HCT116 (cell line): Measurements from ENCODE around the gene DRD5.

Experiments
- ELF1 ChIP-seq: IDR thresholded peaks from 2 replicates; pipeline ENCODE4 v1.6.1; 2012; ENCODE audit warnings: low read depth, borderline replicate concordance
- EZH2 ChIP-seq: fragments of 200-600 bp; sonication (generic); IDR thresholded peaks from 2 replicates; pipeline ENCODE4 v1.6.1; 2017; ENCODE audit warnings: antibody characterized with exemption, mixed run types
- EZH2phosphoT487 ChIP-seq: fragments of 200-600 bp; IDR thresholded peaks from 2 replicates; pipeline ENCODE4 v1.6.1; 2018; ENCODE audit warnings: antibody characterized with exemption, borderline replicate concordance
- JUND ChIP-seq: IDR thresholded peaks from 2 replicates; pipeline ENCODE4 v1.6.1; 2012
- POLR2A ChIP-seq: IDR thresholded peaks from 2 replicates; pipeline ENCODE4 v1.7.0; 2011; ENCODE audit warnings: borderline replicate concordance; ENCODE audit not compliant: insufficient read depth, insufficient read length; ENCODE audit errors: extremely low read depth
- POLR2AphosphoS5 ChIP-seq: IDR thresholded peaks from 2 replicates; pipeline ENCODE4 v1.6.1; 2011; ENCODE audit warnings: mild to moderate bottlenecking, low read depth, low read length, moderate library complexity
- RAD21 ChIP-seq: IDR thresholded peaks from 2 replicates; pipeline ENCODE4 v1.6.1; 2012; ENCODE audit warnings: low read depth, mild to moderate bottlenecking
- SIN3A ChIP-seq: IDR thresholded peaks from 2 replicates; pipeline ENCODE4 v1.6.1; 2012; ENCODE audit warnings: low read depth
- SP1 ChIP-seq: IDR thresholded peaks from 2 replicates; pipeline ENCODE4 v1.6.1; 2012; ENCODE audit warnings: low read depth
- YY1 ChIP-seq: IDR thresholded peaks from 2 replicates; pipeline ENCODE4 v1.6.1; 2011; ENCODE audit warnings: low read length, low read depth, moderate library complexity, mild to moderate bottlenecking; ENCODE audit not compliant: insufficient replicate concordance; ENCODE audit errors: extremely low read depth
- TF ChIP-seq, protein P1 (sequence below), 3 experiments: fragments of 200-600 bp in 1 of 3; sonication (generic) in 1 of 3; IDR thresholded peaks in 2 of 3; conservative IDR thresholded peaks in 1 of 3; 2 replicates each; pipeline ENCODE4 v1.5.1; 2012 to 2017; ENCODE audit warnings: low read depth in 2 of 3, low read length in 2 of 3, antibody characterized with exemption in 1 of 3, borderline replicate concordance in 1 of 3, control low read depth in 1 of 3, mild to moderate bottlenecking in 1 of 3, mixed read lengths in 1 of 3, mixed run types in 1 of 3, moderate library complexity in 1 of 3; ENCODE audit not compliant: insufficient read depth in 1 of 3
- TF ChIP-seq, protein P2 (sequence below): IDR thresholded peaks from 2 replicates; pipeline ENCODE4 v1.6.1; 2012; ENCODE audit warnings: low read depth

GRCh38 chr4:9826551-9826950, 45.1 kb downstream of the DRD5 start:
- TF ChIP-seq, protein P1, sequence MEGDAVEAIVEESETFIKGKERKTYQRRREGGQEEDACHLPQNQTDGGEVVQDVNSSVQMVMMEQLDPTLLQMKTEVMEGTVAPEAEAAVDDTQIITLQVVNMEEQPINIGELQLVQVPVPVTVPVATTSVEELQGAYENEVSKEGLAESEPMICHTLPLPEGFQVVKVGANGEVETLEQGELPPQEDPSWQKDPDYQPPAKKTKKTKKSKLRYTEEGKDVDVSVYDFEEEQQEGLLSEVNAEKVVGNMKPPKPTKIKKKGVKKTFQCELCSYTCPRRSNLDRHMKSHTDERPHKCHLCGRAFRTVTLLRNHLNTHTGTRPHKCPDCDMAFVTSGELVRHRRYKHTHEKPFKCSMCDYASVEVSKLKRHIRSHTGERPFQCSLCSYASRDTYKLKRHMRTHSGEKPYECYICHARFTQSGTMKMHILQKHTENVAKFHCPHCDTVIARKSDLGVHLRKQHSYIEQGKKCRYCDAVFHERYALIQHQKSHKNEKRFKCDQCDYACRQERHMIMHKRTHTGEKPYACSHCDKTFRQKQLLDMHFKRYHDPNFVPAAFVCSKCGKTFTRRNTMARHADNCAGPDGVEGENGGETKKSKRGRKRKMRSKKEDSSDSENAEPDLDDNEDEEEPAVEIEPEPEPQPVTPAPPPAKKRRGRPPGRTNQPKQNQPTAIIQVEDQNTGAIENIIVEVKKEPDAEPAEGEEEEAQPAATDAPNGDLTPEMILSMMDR (IDR thresholded peaks at IDR 0.05 in 2 of 3, conservative IDR thresholded peaks at IDR 0.05 in 1 of 3; ENCODE audit: borderline replicate concordance in 1 of 3, insufficient read depth in 1 of 3, low read depth in 2 of 3, low read length in 2 of 3), result no peak
- TF ChIP-seq SP1 (no peak), EZH2 (no peak), RAD21 (no peak), POLR2A (no peak), POLR2AphosphoS5 (no peak), SIN3A (no peak), YY1 (no peak), EZH2phosphoT487 (no peak), ELF1 (no peak), JUND (no peak)
- TF ChIP-seq, protein P2, sequence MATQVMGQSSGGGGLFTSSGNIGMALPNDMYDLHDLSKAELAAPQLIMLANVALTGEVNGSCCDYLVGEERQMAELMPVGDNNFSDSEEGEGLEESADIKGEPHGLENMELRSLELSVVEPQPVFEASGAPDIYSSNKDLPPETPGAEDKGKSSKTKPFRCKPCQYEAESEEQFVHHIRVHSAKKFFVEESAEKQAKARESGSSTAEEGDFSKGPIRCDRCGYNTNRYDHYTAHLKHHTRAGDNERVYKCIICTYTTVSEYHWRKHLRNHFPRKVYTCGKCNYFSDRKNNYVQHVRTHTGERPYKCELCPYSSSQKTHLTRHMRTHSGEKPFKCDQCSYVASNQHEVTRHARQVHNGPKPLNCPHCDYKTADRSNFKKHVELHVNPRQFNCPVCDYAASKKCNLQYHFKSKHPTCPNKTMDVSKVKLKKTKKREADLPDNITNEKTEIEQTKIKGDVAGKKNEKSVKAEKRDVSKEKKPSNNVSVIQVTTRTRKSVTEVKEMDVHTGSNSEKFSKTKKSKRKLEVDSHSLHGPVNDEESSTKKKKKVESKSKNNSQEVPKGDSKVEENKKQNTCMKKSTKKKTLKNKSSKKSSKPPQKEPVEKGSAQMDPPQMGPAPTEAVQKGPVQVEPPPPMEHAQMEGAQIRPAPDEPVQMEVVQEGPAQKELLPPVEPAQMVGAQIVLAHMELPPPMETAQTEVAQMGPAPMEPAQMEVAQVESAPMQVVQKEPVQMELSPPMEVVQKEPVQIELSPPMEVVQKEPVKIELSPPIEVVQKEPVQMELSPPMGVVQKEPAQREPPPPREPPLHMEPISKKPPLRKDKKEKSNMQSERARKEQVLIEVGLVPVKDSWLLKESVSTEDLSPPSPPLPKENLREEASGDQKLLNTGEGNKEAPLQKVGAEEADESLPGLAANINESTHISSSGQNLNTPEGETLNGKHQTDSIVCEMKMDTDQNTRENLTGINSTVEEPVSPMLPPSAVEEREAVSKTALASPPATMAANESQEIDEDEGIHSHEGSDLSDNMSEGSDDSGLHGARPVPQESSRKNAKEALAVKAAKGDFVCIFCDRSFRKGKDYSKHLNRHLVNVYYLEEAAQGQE, result no peak
